ENCODE data around the gene KIAA1755. TPM values are rescaled to one million over a fixed set of nuclear protein-coding genes. Genes with fewer than 3 reads are reported as not detected.

KIAA1755 gene
- total and polyA plus RNA-seq, 8 donors = 1.2 to 9.4 (median 3.1) TPM; not detected in 1

GRCh38 chr20:38178581-38178980 lies 82.0 kb downstream of the KIAA1755 start:
- 79 to 86% (median 82%) methylated on average over 4 of the region's 4 CpGs for WGBS, 5 donors
- H3K9me3 ChIP-seq = no peaks in the 10 kb centered on the region
- H3K4me3 ChIP-seq = no peak overlapping the region
- no peak overlapping the region for H3K27ac ChIP-seq
- no peaks in the 10 kb centered on the region for H3K27me3 ChIP-seq
- no peaks in the 10 kb centered on the region for H3K36me3 ChIP-seq
- TF ChIP-seq POLR2A (IDR thresholded peaks at IDR 0.05) = no peak
- no peak for TF ChIP-seq EP300 (IDR thresholded peaks at IDR 0.05)
- no peak for TF ChIP-seq POLR2AphosphoS5 (IDR thresholded peaks at IDR 0.05)
- no peak for TF ChIP-seq CTCF (IDR thresholded peaks at IDR 0.05)
- H3K4me1 ChIP-seq = peaks cover 1 to 3% (median 3%) of the 10 kb centered on the region in 4 donors
- DNase-seq = no peak
- intact Hi-C loops (cut with DNase I; ENCODE audit: low total_unique reads) = no loop called here

GRCh38 chr20:38178065-38178491 lies 82.5 kb downstream of the KIAA1755 start:
- intact Hi-C loops (cut with DNase I; ENCODE audit: low total_unique reads) = no loop called here
- Histone ChIP-seq H3K27ac (no peak overlapping the region), H3K27me3 (no peaks in the 10 kb centered on the region), H3K4me3 (no peak overlapping the region), H3K4me1 (peaks cover 6 to 8% (median 8%) of the 10 kb centered on the region in 4 donors), H3K9me3 (no peaks in the 10 kb centered on the region), H3K36me3 (no peaks in the 10 kb centered on the region)
- WGBS, 5 donors = 64 to 82% (median 70%) methylated on average over 8 of the region's 8 CpGs
- no peak for DNase-seq
- no peak for TF ChIP-seq POLR2A (IDR thresholded peaks at IDR 0.05)
- no peak for TF ChIP-seq POLR2AphosphoS5 (IDR thresholded peaks at IDR 0.05)
- no peak for TF ChIP-seq EP300 (IDR thresholded peaks at IDR 0.05)
- TF ChIP-seq CTCF (IDR thresholded peaks at IDR 0.05) = no peak

- no peak overlapping the region for H3K27ac ChIP-seq
- intact Hi-C loops (cut with DNase I; ENCODE audit: low total_unique reads) = no loop called here
- H3K27me3 ChIP-seq = no peaks in the 10 kb centered on the region
- no peaks in the 10 kb centered on the region for H3K36me3 ChIP-seq
- DNase-seq = no peak
- peaks cover 6 to 14% (median 11%) of the 10 kb centered on the region in 4 donors for H3K4me1 ChIP-seq
- 81 to 89% (median 86%) methylated on average over 9 of the region's 9 CpGs for WGBS, 5 donors
- TF ChIP-seq POLR2AphosphoS5 (IDR thresholded peaks at IDR 0.05) (no peak), CTCF (IDR thresholded peaks at IDR 0.05) (no peak), POLR2A (IDR thresholded peaks at IDR 0.05) (no peak), EP300 (IDR thresholded peaks at IDR 0.05) (no peak)
- H3K4me3 ChIP-seq = no peak overlapping the region
- no peaks in the 10 kb centered on the region for H3K9me3 ChIP-seq
Measured at GRCh38 chr20:38177201-38177600, 83.3 kb downstream of the KIAA1755 start.

- H3K9me3 ChIP-seq = no peaks in the 10 kb centered on the region
- no peaks in the 10 kb centered on the region for H3K36me3 ChIP-seq
- no peak for DNase-seq
- H3K4me3 ChIP-seq = no peak overlapping the region
- H3K27me3 ChIP-seq = no peaks in the 10 kb centered on the region
- 62 to 71% (median 70%) methylated on average over 16 of the region's 16 CpGs for WGBS, 5 donors
- TF ChIP-seq EP300 (IDR thresholded peaks at IDR 0.05) (no peak), CTCF (IDR thresholded peaks at IDR 0.05) (no peak), POLR2A (IDR thresholded peaks at IDR 0.05) (no peak), POLR2AphosphoS5 (IDR thresholded peaks at IDR 0.05) (no peak)
- no peak overlapping the region for H3K27ac ChIP-seq
- intact Hi-C loops (cut with DNase I; ENCODE audit: low total_unique reads) = no loop called here
- H3K4me1 ChIP-seq = peaks cover 6 to 14% (median 11%) of the 10 kb centered on the region in 4 donors
Measured at GRCh38 chr20:38175304-38176180, 85.0 kb downstream of the KIAA1755 start.
